Mesendoderm (in vitro differentiated cells): Measurements from ENCODE around the gene GRB10.

ENCODE experiments used
- DNase-seq: peaks from one replicate; pipeline ENCODE4 v3.0.0; 2013
- H2AK5ac ChIP-seq: 2 replicates; pipeline ENCODE4 v1.6.1; 2013; ENCODE audit warnings: low read length, inconsistent platforms
- H2BK120ac ChIP-seq: 2 replicates; pipeline ENCODE4 v1.6.1; 2013; ENCODE audit warnings: low read depth, mild to moderate bottlenecking, low read length, moderate library complexity, mixed read lengths
- H2BK15ac ChIP-seq: replicated peaks from 2 replicates; pipeline ENCODE4 v1.6.1; 2013; ENCODE audit warnings: low read depth, mild to moderate bottlenecking, moderate library complexity
- H2BK5ac ChIP-seq: 2 replicates; pipeline ENCODE4 v1.6.1; 2013; ENCODE audit warnings: low read length, inconsistent platforms
- H3K18ac ChIP-seq: 2 replicates; pipeline ENCODE4 v1.6.1; 2013; ENCODE audit warnings: mild to moderate bottlenecking, low read length, mixed read lengths
- H3K23ac ChIP-seq: one replicate; pipeline ENCODE4 v1.6.1; 2013; ENCODE audit warnings: low read length
- H3K27ac ChIP-seq: 2 replicates; pipeline ENCODE4 v1.5.1; 2013; ENCODE audit warnings: low read depth, mild to moderate bottlenecking, inconsistent platforms, low read length, moderate library complexity
- H3K27me3 ChIP-seq: 2 replicates; pipeline ENCODE4 v1.6.1; 2013; ENCODE audit warnings: low read length, control low read depth, mild to moderate bottlenecking, inconsistent platforms; ENCODE audit not compliant: insufficient read depth, poor library complexity
- H3K36me3 ChIP-seq: 2 replicates; pipeline ENCODE4 v1.6.1; 2013; ENCODE audit warnings: low read length, inconsistent platforms; ENCODE audit not compliant: control insufficient read depth, insufficient read depth
- H3K4ac ChIP-seq: one replicate; pipeline ENCODE4 v1.6.1; 2013; ENCODE audit warnings: low read depth, mild to moderate bottlenecking, low read length, moderate library complexity
- H3K4me1 ChIP-seq: 2 replicates; pipeline ENCODE4 v1.6.1; 2013; ENCODE audit warnings: low read depth, low read length, inconsistent platforms; ENCODE audit not compliant: control insufficient read depth
- H3K4me2 ChIP-seq: 2 replicates; pipeline ENCODE4 v1.6.1; 2013; ENCODE audit warnings: low read length
- H3K4me3 ChIP-seq: 2 replicates; pipeline ENCODE4 v1.5.1; 2013; ENCODE audit warnings: mild to moderate bottlenecking, low read length
- H3K56ac ChIP-seq: one replicate; pipeline ENCODE4 v1.6.1; 2013; ENCODE audit warnings: low read length
- H3K79me1 ChIP-seq: 2 replicates; pipeline ENCODE4 v1.6.1; 2013; ENCODE audit warnings: low read length, inconsistent platforms
- H3K79me2 ChIP-seq: 2 replicates; pipeline ENCODE4 v1.6.1; 2013; ENCODE audit warnings: mild to moderate bottlenecking, low read length; ENCODE audit not compliant: control insufficient read depth, insufficient read depth
- H3K9ac ChIP-seq: 2 replicates; pipeline ENCODE4 v1.6.1; 2013; ENCODE audit warnings: low read length, inconsistent platforms
- H4K5ac ChIP-seq: one replicate; pipeline ENCODE4 v1.6.1; 2013; ENCODE audit warnings: low read length
- H4K8ac ChIP-seq: one replicate; pipeline ENCODE4 v1.6.1; 2013; ENCODE audit warnings: low read depth, mild to moderate bottlenecking, control low read depth, low read length, moderate library complexity
- WGBS: extraction: QIAGEN DNeasy Blood & Tissue Kit; methylation state at CpG from one replicate; pipeline ENCODE4 v1.1.7; 2013; ENCODE audit warnings: low lambda C conversion rate, missing lambda C conversion rate; ENCODE audit not compliant: insufficient coverage; ENCODE audit errors: extremely low coverage; 5-methylcytosine and 5-hydroxymethylcytosine counted together

The GRB10 gene

DNA sequence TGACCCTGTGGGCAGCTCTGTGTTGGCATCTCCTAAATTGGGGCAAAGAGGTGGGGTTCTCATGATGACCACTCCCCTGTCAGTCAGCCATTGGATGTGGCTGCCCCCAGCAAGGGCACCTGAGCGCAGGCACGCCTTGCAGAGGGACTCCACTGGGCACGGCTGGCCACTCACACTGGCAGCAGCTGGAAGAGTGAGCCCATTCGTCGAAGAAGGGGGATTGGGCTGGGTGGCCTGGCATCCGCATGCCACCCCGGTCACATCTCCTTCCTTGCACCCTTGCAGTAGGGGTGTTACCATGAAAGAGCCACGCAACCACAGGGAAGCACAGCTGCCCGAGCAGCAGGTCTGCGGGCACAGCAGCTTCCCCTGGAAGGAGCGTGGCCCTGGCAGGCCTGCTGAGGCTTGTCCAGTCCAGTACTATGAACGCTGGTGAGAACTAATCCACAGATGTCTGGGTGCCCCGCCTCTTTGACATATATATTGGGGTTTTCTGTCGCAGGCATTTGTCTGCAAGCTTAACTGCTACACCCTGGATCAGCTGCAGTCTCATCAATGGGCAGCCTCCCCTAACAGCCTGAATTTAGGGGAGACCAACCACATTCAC lies 25.7 kb upstream of the GRB10 start:
- no peak overlapping the region for H3K27ac ChIP-seq
- no peak overlapping the region for H2BK120ac ChIP-seq
- H3K79me2 ChIP-seq, result no peaks in the 10 kb centered on the region
- H3K4ac ChIP-seq, result no peak overlapping the region
- no CpG with 5 or more reads among the region's 14 CpGs for WGBS
- H3K79me1 ChIP-seq, result no peaks in the 10 kb centered on the region
- H3K18ac ChIP-seq, result no peak overlapping the region
- no peaks in the 10 kb centered on the region for H3K36me3 ChIP-seq
- no peak overlapping the region for H3K23ac ChIP-seq
- H3K4me3 ChIP-seq, result no peak overlapping the region
- no peak overlapping the region for H3K4me2 ChIP-seq
- no peak overlapping the region for H3K9ac ChIP-seq
- H3K4me1 ChIP-seq, result peaks cover 8% of the 10 kb centered on the region
- H4K5ac ChIP-seq, result no peak overlapping the region
- H2BK15ac ChIP-seq, result no peak overlapping the region
- no peaks in the 10 kb centered on the region for H3K27me3 ChIP-seq
- no peak for DNase-seq
- no peak overlapping the region for H2BK5ac ChIP-seq
- no peak overlapping the region for H2AK5ac ChIP-seq
- H4K8ac ChIP-seq, result no peak overlapping the region
- no peak overlapping the region for H3K56ac ChIP-seq

DNA sequence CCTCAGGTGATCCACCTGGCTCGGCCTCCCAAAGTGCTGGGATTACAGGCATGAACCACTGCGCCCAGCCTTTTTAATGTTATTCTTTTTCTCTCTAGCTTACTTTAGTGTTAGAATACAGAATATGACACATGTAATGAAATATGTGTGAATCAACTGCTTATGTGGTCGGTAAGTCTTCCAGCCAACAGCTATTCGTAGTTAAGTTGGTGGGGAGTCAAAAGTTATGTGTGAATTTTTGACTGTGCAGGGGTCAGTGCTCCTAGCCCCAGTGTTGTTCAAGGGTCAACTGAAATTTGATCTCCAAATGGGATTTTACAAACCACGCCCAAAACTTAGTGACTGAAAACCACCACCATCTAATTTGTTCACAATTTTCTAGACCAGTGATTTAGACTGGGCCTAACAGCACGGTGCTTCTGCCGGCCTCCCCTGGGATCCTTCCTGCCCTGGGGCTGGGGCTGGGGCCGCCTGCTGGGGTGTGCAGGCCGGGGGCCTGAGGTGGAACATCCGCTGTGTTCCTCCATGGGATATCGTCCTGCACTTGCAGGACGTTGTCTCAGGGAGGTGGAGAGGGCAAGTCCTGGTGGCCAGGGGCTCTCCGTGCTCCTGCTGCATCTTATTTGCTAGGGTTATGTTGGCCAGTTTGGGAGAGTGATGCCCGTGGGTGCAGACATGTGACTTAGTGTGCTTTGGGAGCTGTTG lies 24.5 kb upstream of the GRB10 start:
- Histone ChIP-seq H3K79me2 (no peaks in the 10 kb centered on the region), H4K5ac (no peak overlapping the region), H4K8ac (no peak overlapping the region), H3K27me3 (no peaks in the 10 kb centered on the region), H3K79me1 (no peaks in the 10 kb centered on the region), H3K27ac (no peak overlapping the region), H3K4ac (no peak overlapping the region), H3K56ac (no peak overlapping the region), H2AK5ac (no peak overlapping the region), H3K9ac (no peak overlapping the region), H3K4me2 (no peak overlapping the region), H3K23ac (no peak overlapping the region), H3K36me3 (no peaks in the 10 kb centered on the region), H2BK15ac (no peak overlapping the region), H2BK120ac (no peak overlapping the region), H3K4me3 (no peak overlapping the region), H3K18ac (no peak overlapping the region), H3K4me1 (peaks cover 2% of the 10 kb centered on the region), H2BK5ac (no peak overlapping the region)
- WGBS, result no CpG with 5 or more reads among the region's 14 CpGs
- no peak for DNase-seq

- H4K5ac ChIP-seq, result no peak overlapping the region
- WGBS, result no CpG with 5 or more reads among the region's 9 CpGs
These were observed 23.4 kb upstream of the GRB10 start for GRCh38 chr7:50806143-50806542.

DNA sequence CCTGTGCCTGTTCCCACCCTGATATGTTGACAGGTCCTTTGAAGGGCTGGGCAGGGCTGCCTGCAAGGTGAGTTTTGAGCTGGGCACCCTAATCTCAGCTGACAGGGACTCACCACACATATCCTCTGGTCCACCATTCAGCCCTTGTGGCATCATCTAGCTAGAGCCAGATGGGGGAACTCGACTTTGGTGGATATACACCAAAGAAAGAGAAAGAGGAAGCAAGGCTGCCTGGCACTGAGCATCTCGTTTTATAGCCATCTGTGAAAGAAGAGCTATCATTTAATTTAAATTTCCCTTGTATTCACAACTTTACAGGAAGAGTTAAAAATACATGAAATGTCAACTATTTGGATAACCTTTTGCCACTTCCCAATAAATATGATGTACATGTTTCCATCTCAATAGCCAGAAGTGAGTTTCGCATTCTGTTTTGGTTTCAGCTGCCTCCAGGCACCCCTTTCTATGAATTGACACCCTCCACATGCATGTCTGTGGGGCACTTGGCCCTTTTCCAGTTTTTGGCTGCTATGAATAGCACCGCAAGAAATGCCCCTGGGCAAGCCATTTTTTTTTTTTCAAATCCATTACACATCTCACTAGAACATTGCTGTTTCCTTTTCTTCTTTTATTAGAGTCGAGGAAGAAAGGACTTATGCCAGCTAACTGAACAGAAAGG lies 22.9 kb upstream of the GRB10 start:
- DNase-seq, result no peak
- H2BK120ac ChIP-seq, result no peak overlapping the region
- no peak overlapping the region for H3K4ac ChIP-seq
- H3K4me2 ChIP-seq, result no peak overlapping the region
- no peaks in the 10 kb centered on the region for H3K36me3 ChIP-seq
- H3K18ac ChIP-seq, result no peak overlapping the region
- H3K9ac ChIP-seq, result no peak overlapping the region
- no peak overlapping the region for H2BK5ac ChIP-seq
- H2BK15ac ChIP-seq, result no peak overlapping the region
- no peak overlapping the region for H4K8ac ChIP-seq
- H3K79me2 ChIP-seq, result no peaks in the 10 kb centered on the region
- H3K23ac ChIP-seq, result no peak overlapping the region
- H4K5ac ChIP-seq, result no peak overlapping the region
- H2AK5ac ChIP-seq, result no peak overlapping the region
- H3K79me1 ChIP-seq, result no peaks in the 10 kb centered on the region
- H3K27me3 ChIP-seq, result no peaks in the 10 kb centered on the region
- H3K56ac ChIP-seq, result no peak overlapping the region
- WGBS, result no CpG with 5 or more reads among the region's 5 CpGs
- no peaks in the 10 kb centered on the region for H3K4me1 ChIP-seq
- no peak overlapping the region for H3K27ac ChIP-seq
- H3K4me3 ChIP-seq, result no peak overlapping the region

More at GRCh38 chr7:50806143-50806542, 23.4 kb upstream of the GRB10 start:
- Histone ChIP-seq H3K4me2 (no peak overlapping the region), H3K9ac (no peak overlapping the region), H3K18ac (no peak overlapping the region), H3K4me1 (no peaks in the 10 kb centered on the region), H3K36me3 (no peaks in the 10 kb centered on the region), H3K27ac (no peak overlapping the region), H2BK120ac (no peak overlapping the region), H3K56ac (no peak overlapping the region), H4K8ac (no peak overlapping the region), H3K79me1 (no peaks in the 10 kb centered on the region), H2AK5ac (no peak overlapping the region), H3K27me3 (no peaks in the 10 kb centered on the region), H3K23ac (peak overlapping the region; percentile 74), H3K4ac (no peak overlapping the region), H3K4me3 (no peak overlapping the region), H2BK15ac (no peak overlapping the region), H2BK5ac (no peak overlapping the region), H3K79me2 (no peaks in the 10 kb centered on the region)
- DNase-seq, result no peak

DNA sequence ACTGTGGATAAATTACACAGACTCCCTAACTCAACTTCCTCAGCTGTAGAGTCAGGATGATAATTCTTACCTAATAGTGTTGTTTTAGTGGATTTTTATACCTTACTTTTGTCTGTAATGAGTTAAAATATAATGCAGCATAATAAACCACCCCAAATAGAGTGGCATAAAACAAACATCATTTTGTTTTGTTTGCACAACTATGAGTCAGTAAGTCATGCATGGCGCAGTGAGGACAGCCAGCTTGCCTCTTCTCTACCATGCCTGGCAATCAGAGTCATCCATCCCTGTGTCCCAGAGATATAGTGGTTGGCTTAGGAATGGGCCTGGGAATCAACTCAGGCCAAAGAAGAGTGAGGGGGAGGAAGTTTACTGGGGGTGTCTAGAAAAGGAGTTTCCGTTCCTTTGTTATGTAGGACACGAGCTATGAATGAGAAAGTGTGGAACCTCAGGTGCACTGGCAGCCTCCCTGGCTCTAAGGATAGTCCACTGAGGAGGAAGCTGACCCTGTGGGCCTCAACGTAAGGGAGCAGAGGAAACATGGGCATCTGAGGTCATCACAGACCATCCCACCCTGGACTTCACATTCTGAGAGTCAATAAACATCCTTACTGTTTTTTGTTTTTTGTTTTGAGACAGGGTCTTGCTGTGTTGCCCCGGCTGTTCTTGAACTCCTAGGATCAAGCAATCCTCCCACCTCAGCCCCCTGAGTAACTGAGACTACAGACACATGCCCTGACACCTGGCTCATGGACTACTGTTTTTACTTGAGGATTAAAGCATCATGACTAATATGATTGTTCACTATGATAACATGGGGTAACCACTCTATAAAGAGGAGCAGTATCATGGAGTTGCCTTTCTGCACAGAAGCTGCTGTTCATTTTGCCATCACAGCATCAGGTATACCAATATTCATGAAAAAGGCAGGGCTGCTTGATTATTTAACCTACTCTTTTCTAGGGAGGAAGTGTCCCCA lies 21.0 kb upstream of the GRB10 start:
- H2BK5ac ChIP-seq, result no peak overlapping the region
- H3K79me2 ChIP-seq, result no peaks in the 10 kb centered on the region
- no peak overlapping the region for H3K4ac ChIP-seq
- H3K56ac ChIP-seq, result no peak overlapping the region
- no peak overlapping the region for H2BK15ac ChIP-seq
- no peaks in the 10 kb centered on the region for H3K27me3 ChIP-seq
- H3K36me3 ChIP-seq, result no peaks in the 10 kb centered on the region
- H3K4me3 ChIP-seq, result no peak overlapping the region
- H4K5ac ChIP-seq, result no peak overlapping the region
- H4K8ac ChIP-seq, result no peak overlapping the region
- no peak overlapping the region for H3K4me2 ChIP-seq
- no peak overlapping the region for H3K23ac ChIP-seq
- H3K27ac ChIP-seq, result no peak overlapping the region
- H3K18ac ChIP-seq, result no peak overlapping the region
- no peak overlapping the region for H2BK120ac ChIP-seq
- DNase-seq, result no peak
- no peaks in the 10 kb centered on the region for H3K79me1 ChIP-seq
- WGBS, result no CpG with 5 or more reads among the region's 5 CpGs
- H2AK5ac ChIP-seq, result no peak overlapping the region
- H3K4me1 ChIP-seq, result no peaks in the 10 kb centered on the region
- H3K9ac ChIP-seq, result no peak overlapping the region
